ENCODE measurements around the gene SYT1.

SYT1 gene

DNA sequence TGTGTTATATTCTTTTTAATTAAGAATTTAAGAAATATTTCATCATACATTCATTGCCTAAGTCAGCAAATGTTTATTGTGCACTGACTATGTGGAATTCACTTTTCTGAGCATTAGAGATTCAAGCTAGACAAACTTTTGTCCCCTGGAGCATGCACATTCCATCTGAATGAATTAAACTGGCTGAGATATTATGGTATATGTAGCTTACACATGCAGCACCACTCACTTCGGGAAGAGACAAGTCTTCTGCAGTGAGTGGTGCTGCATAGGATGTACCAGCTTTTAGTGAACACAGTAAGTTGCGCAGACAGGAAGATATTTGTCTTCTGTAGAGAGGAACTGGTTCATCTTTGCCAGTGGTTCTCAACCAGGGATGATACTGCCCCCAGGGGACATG lies 318.4 kb downstream of the SYT1 start (continued):
- TF ChIP-seq, protein P1, sequence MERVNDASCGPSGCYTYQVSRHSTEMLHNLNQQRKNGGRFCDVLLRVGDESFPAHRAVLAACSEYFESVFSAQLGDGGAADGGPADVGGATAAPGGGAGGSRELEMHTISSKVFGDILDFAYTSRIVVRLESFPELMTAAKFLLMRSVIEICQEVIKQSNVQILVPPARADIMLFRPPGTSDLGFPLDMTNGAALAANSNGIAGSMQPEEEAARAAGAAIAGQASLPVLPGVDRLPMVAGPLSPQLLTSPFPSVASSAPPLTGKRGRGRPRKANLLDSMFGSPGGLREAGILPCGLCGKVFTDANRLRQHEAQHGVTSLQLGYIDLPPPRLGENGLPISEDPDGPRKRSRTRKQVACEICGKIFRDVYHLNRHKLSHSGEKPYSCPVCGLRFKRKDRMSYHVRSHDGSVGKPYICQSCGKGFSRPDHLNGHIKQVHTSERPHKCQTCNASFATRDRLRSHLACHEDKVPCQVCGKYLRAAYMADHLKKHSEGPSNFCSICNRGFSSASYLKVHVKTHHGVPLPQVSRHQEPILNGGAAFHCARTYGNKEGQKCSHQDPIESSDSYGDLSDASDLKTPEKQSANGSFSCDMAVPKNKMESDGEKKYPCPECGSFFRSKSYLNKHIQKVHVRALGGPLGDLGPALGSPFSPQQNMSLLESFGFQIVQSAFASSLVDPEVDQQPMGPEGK (CRISPR knock-in tag; IDR thresholded peaks at IDR 0.05; ENCODE audit: borderline replicate concordance): no peak
- TF ChIP-seq PPARA (CRISPR knock-in tag; IDR thresholded peaks at IDR 0.05; ENCODE audit: borderline replicate concordance): no peak

DNA sequence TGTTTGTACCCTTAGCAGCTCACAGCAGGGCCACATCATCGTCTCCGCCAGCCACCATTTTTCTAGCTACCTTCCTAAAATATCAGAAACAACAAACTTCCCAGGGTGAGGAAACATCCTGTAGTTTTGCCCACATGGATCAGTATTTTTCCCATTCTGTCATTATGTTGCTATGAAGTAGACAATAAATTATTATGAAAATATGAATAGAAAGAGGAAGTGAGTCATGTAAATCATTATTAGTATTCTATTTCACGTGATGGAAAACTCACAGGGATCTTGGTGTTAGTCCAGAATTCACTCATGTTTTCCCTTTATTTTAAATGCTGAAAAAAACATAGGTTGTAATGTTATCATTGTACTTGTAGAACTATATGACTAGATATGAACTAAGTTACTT lies 319.4 kb downstream of the SYT1 start:
- TF ChIP-seq ZC3H10 (CRISPR knock-in tag; IDR thresholded peaks at IDR 0.05) (no peak), ZFP30 (CRISPR knock-in tag; IDR thresholded peaks at IDR 0.05) (no peak), CSDC2 (CRISPR knock-in tag; IDR thresholded peaks at IDR 0.05) (no peak), ZFP3 (CRISPR knock-in tag; IDR thresholded peaks at IDR 0.05) (no peak)
- TF ChIP-seq, protein P2, sequence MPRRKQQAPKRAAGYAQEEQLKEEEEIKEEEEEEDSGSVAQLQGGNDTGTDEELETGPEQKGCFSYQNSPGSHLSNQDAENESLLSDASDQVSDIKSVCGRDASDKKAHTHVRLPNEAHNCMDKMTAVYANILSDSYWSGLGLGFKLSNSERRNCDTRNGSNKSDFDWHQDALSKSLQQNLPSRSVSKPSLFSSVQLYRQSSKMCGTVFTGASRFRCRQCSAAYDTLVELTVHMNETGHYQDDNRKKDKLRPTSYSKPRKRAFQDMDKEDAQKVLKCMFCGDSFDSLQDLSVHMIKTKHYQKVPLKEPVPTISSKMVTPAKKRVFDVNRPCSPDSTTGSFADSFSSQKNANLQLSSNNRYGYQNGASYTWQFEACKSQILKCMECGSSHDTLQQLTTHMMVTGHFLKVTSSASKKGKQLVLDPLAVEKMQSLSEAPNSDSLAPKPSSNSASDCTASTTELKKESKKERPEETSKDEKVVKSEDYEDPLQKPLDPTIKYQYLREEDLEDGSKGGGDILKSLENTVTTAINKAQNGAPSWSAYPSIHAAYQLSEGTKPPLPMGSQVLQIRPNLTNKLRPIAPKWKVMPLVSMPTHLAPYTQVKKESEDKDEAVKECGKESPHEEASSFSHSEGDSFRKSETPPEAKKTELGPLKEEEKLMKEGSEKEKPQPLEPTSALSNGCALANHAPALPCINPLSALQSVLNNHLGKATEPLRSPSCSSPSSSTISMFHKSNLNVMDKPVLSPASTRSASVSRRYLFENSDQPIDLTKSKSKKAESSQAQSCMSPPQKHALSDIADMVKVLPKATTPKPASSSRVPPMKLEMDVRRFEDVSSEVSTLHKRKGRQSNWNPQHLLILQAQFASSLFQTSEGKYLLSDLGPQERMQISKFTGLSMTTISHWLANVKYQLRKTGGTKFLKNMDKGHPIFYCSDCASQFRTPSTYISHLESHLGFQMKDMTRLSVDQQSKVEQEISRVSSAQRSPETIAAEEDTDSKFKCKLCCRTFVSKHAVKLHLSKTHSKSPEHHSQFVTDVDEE (CRISPR knock-in tag; IDR thresholded peaks at IDR 0.05): no peak
- TF ChIP-seq, protein P3, sequence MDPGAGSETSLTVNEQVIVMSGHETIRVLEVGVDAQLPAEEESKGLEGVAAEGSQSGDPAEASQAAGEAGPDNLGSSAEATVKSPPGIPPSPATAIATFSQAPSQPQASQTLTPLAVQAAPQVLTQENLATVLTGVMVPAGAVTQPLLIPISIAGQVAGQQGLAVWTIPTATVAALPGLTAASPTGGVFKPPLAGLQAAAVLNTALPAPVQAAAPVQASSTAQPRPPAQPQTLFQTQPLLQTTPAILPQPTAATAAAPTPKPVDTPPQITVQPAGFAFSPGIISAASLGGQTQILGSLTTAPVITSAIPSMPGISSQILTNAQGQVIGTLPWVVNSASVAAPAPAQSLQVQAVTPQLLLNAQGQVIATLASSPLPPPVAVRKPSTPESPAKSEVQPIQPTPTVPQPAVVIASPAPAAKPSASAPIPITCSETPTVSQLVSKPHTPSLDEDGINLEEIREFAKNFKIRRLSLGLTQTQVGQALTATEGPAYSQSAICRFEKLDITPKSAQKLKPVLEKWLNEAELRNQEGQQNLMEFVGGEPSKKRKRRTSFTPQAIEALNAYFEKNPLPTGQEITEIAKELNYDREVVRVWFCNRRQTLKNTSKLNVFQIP (CRISPR knock-in tag; IDR thresholded peaks at IDR 0.05; ENCODE audit: borderline replicate concordance, low read depth): no peak
- TF ChIP-seq, protein P4, sequence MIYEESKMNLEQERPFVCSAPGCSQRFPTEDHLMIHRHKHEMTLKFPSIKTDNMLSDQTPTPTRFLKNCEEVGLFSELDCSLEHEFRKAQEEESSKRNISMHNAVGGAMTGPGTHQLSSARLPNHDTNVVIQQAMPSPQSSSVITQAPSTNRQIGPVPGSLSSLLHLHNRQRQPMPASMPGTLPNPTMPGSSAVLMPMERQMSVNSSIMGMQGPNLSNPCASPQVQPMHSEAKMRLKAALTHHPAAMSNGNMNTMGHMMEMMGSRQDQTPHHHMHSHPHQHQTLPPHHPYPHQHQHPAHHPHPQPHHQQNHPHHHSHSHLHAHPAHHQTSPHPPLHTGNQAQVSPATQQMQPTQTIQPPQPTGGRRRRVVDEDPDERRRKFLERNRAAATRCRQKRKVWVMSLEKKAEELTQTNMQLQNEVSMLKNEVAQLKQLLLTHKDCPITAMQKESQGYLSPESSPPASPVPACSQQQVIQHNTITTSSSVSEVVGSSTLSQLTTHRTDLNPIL (CRISPR knock-in tag; IDR thresholded peaks at IDR 0.05; ENCODE audit: low read depth): no peak
- ATAC-seq: peak; percentile 59

DNA sequence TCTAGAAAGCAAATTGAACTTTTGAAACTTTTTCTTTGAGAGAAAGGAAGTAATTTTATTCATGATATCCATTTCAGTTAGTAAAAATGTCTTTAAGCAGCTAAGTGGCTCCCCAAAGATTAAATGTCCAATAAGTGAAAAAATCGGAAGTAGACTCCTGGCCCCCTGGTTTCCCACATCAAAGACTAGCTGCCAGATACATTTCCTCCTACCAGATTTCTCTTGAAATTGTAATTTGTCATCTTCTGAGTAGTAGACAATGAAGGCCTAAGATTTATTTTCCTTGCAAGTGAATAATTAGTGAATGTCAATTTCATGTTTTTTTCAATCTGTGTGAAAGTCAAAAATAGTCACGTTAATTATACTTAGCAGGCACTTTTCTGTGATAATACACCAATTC lies 321.9 kb downstream of the SYT1 start:
- TF ChIP-seq SNAI2 (CRISPR knock-in tag; IDR thresholded peaks at IDR 0.05): no peak
- TF ChIP-seq TOX (CRISPR knock-in tag; IDR thresholded peaks at IDR 0.05; ENCODE audit: borderline replicate concordance): no peak
- TF ChIP-seq ZFP30 (CRISPR knock-in tag; IDR thresholded peaks at IDR 0.05): no peak
- TF ChIP-seq ESRRG (CRISPR knock-in tag; IDR thresholded peaks at IDR 0.05): no peak
- no peak for TF ChIP-seq ARNTL (CRISPR knock-in tag; IDR thresholded peaks at IDR 0.05; ENCODE audit: borderline replicate concordance, low read depth)
- TF ChIP-seq, protein P2 (CRISPR knock-in tag; IDR thresholded peaks at IDR 0.05): no peak
- TF ChIP-seq PPARA (CRISPR knock-in tag; IDR thresholded peaks at IDR 0.05; ENCODE audit: borderline replicate concordance): no peak
- no peak for TF ChIP-seq ZNF565 (CRISPR knock-in tag; conservative IDR thresholded peaks at IDR 0.05; ENCODE audit: low read depth)
- ATAC-seq: no peak

DNA sequence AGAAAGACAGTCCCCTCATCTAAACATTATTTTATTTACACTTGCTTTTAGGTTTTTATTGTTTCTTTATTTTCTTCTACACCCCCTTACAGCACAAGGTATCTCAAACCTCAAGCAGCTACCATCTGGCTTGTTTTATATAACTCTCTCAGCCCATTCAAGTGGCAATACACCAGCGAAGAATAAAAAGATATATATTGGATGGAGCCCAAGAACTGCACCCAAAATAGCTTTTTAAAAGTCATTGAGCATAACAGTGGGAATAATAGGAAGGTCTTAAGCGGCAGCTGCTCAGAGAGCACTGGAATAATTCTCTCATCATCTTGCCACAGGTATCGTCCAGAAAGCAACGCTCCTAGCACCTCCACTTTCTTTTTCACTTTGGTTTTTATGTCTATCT lies 322.5 kb downstream of the SYT1 start:
- no peak for TF ChIP-seq GLIS3 (CRISPR knock-in tag; IDR thresholded peaks at IDR 0.05)
- no peak for TF ChIP-seq CSDC2 (CRISPR knock-in tag; IDR thresholded peaks at IDR 0.05)
- ATAC-seq: no peak

DNA sequence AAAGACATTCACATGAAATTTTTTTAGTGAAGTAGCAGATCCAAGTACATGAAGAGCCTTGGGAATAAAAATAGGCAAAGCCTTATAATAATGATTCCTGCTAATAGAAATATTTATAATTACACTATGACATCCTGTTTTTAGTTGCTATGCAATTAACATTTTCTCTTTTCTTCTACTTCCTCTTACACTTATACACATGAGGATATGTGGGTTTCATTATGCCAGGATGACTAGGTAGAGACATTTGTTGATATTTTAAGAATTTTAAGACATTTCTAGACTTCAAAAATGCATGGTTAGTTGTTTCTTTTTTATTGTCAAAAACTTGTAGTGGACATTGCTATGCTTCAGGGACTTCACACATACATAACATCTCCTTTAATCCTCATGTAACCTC lies 326.8 kb downstream of the SYT1 start:
- ATAC-seq: no peak
- TF ChIP-seq ESRRG (CRISPR knock-in tag; IDR thresholded peaks at IDR 0.05): no peak
- TF ChIP-seq CSDC2 (CRISPR knock-in tag; IDR thresholded peaks at IDR 0.05): no peak
- TF ChIP-seq OSR1 (CRISPR knock-in tag; IDR thresholded peaks at IDR 0.05): no peak
- TF ChIP-seq, protein P3 (CRISPR knock-in tag; IDR thresholded peaks at IDR 0.05; ENCODE audit: borderline replicate concordance, low read depth): no peak
- no peak for TF ChIP-seq ISL1 (CRISPR knock-in tag; IDR thresholded peaks at IDR 0.05)
- TF ChIP-seq SNAI2 (CRISPR knock-in tag; IDR thresholded peaks at IDR 0.05): no peak
- no peak for TF ChIP-seq TOX (CRISPR knock-in tag; IDR thresholded peaks at IDR 0.05; ENCODE audit: borderline replicate concordance)
- TF ChIP-seq TCF4 (CRISPR knock-in tag; IDR thresholded peaks at IDR 0.05; ENCODE audit: borderline replicate concordance): no peak
- TF ChIP-seq ZNF70 (CRISPR knock-in tag; IDR thresholded peaks at IDR 0.05): no peak
- no peak for TF ChIP-seq BACH2 (CRISPR knock-in tag; IDR thresholded peaks at IDR 0.05; ENCODE audit: borderline replicate concordance)
- TF ChIP-seq ARNTL (CRISPR knock-in tag; IDR thresholded peaks at IDR 0.05; ENCODE audit: borderline replicate concordance, low read depth): no peak

All from SK-N-SH treated with all-trans-retinoic acid at 6 μM for 48 hours (cell line).